Upper lobe of left lung (tissue), 4 donors: Measurements from ENCODE around the gene ADNP2.

ENCODE experiments used
- EP300 ChIP-seq, 4 donors: sonication (generic); formaldehyde crosslinking; IDR thresholded peaks; one replicate each; pipeline ENCODE4 v1.5.1; 2017; ENCODE audit warnings: antibody characterized with exemption in 4 of 4, control low read depth in 2 of 4
- POLR2A ChIP-seq, 4 donors: fragments of 450-650 bp; IDR thresholded peaks; one replicate each; pipeline ENCODE4 v1.5.1; 2016 to 2017; ENCODE audit warnings: antibody characterized with exemption in 4 of 4, mild to moderate bottlenecking in 2 of 4
- POLR2AphosphoS5 ChIP-seq, 2 donors: sonication (generic); formaldehyde crosslinking; IDR thresholded peaks; one replicate each; pipeline ENCODE4 v1.5.1; 2017; ENCODE audit warnings: antibody characterized with exemption in 2 of 2
- TF ChIP-seq, protein P1 (sequence below), 6 experiments: fragments of 450-650 bp in 4 of 6; fragments of 200-600 bp in 2 of 6; sonication (generic) in 2 of 6; IDR thresholded peaks; one replicate each; pipeline ENCODE4 v1.5.1; 2016 to 2019; ENCODE audit warnings: antibody characterized with exemption in 6 of 6

DNA sequence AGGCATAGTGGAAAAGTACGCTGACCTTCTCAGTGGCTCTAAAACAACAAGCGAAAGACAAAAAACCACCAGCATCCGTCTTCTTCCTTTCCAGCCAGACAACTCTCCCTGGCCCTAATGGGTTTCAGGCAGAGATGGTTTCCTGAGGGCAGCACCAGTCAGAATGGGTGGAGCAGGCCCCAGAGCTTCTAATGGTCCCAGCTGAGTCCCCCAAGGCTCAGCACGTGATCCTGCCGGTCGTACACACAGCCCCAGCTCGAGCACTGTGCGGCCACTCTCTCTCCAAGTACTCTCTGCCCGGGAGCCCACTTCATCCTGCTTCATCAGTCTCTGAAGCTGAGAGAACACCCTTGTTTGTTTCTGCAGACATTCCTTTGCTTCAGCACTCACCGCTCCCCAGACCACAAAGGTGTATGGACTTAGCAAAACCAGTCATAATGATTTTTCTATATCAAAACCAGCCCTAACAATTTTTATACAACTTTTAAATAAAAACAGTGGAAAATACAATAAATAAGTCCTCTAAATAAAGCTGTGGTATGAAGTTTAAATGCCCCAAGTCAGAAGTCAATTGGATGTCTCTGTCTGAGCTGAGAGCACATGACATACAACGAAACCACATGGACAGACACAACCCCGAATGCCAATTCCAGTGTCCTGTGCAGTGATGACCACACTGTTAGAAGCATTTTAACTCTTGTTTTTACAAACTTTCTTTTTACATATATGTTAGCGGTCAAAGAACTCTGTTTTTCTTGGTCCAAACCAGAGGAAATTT is 74.4 kb downstream of the ADNP2 start:
- TF ChIP-seq, protein P1, sequence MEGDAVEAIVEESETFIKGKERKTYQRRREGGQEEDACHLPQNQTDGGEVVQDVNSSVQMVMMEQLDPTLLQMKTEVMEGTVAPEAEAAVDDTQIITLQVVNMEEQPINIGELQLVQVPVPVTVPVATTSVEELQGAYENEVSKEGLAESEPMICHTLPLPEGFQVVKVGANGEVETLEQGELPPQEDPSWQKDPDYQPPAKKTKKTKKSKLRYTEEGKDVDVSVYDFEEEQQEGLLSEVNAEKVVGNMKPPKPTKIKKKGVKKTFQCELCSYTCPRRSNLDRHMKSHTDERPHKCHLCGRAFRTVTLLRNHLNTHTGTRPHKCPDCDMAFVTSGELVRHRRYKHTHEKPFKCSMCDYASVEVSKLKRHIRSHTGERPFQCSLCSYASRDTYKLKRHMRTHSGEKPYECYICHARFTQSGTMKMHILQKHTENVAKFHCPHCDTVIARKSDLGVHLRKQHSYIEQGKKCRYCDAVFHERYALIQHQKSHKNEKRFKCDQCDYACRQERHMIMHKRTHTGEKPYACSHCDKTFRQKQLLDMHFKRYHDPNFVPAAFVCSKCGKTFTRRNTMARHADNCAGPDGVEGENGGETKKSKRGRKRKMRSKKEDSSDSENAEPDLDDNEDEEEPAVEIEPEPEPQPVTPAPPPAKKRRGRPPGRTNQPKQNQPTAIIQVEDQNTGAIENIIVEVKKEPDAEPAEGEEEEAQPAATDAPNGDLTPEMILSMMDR (IDR thresholded peaks at IDR 0.05) = no peak
- TF ChIP-seq POLR2A (IDR thresholded peaks at IDR 0.05) (no peak), EP300 (IDR thresholded peaks at IDR 0.05) (no peak), POLR2AphosphoS5 (IDR thresholded peaks at IDR 0.05) (no peak)
